ENCODE results near the gene SLC9A8. TPM values are rescaled to one million over a fixed set of nuclear protein-coding genes. Genes with fewer than 3 reads are reported as not detected.

The SLC9A8 gene
- total and polyA plus RNA-seq, 2 experiments from 2014 or later = 4.2 to 5.0 TPM

- H3F3A ChIP-seq (ENCODE audit: insufficient read depth) = peaks cover 20% of the 10 kb centered on the region
- no peak overlapping the region for H3K4me3 ChIP-seq
- H2AFZ ChIP-seq = no peak overlapping the region
- H3K79me2 ChIP-seq (ENCODE audit: insufficient read depth) = peaks cover 15% of the 10 kb centered on the region
- in situ Hi-C loops (cut with MboI) = no loop called here
- H3K4me1 ChIP-seq (ENCODE audit: insufficient read depth) = peaks cover 6% of the 10 kb centered on the region
- H3K36me3 ChIP-seq (ENCODE audit: low read depth) = no peaks in the 10 kb centered on the region
- WGBS, 2 experiments (ENCODE audit: low coverage in 1 of 2, low lambda C conversion rate in 2 of 2, missing lambda C conversion rate in 2 of 2) = 67 to 80% methylated on average over 4 to 5 of the region's 5 CpGs
- TF ChIP-seq EZH2phosphoT487 (IDR thresholded peaks at IDR 0.05; ENCODE audit: insufficient read depth, low read depth) = no peak
- no peak for TF ChIP-seq EZH2 (IDR thresholded peaks at IDR 0.05; ENCODE audit: insufficient read depth, poor library complexity, severe bottlenecking)
- no peaks in the 10 kb centered on the region for H4K20me1 ChIP-seq (ENCODE audit: insufficient read depth)
- no peaks in the 10 kb centered on the region for H3K9me3 ChIP-seq (ENCODE audit: low read depth)
- no peak overlapping the region for H3K27ac ChIP-seq
- no peak for DNase-seq
- no peak overlapping the region for H3K4me2 ChIP-seq (ENCODE audit: unreplicated experiment)
- H3K9me2 ChIP-seq (ENCODE audit: insufficient read depth) = no peaks in the 10 kb centered on the region
- no peak overlapping the region for H3K9ac ChIP-seq
- H3K27me3 ChIP-seq (replicated peaks; ENCODE audit: insufficient read depth) = no peaks in the 10 kb centered on the region
Observed at GRCh38 chr20:49809803-49810359, 2.7 kb upstream of the SLC9A8 start.

GRCh38 chr20:49810491-49811190 is 2.0 kb upstream of the SLC9A8 start:
- H3K4me1 ChIP-seq (ENCODE audit: insufficient read depth) = peaks cover 6% of the 10 kb centered on the region
- no peaks in the 10 kb centered on the region for H3K9me2 ChIP-seq (ENCODE audit: insufficient read depth)
- H3K36me3 ChIP-seq (ENCODE audit: low read depth) = peaks cover 6% of the 10 kb centered on the region; the same call in 1 of the 2 replicates
- no peak overlapping the region for H3K4me3 ChIP-seq
- H3K4me2 ChIP-seq (ENCODE audit: unreplicated experiment) = no peak overlapping the region
- H3F3A ChIP-seq (ENCODE audit: insufficient read depth) = peaks cover 20% of the 10 kb centered on the region
- H4K20me1 ChIP-seq (ENCODE audit: insufficient read depth) = no peaks in the 10 kb centered on the region
- peaks cover 19% of the 10 kb centered on the region for H3K79me2 ChIP-seq (ENCODE audit: insufficient read depth)
- no peak for DNase-seq
- no peak overlapping the region for H3K9ac ChIP-seq
- no peak for TF ChIP-seq EZH2 (IDR thresholded peaks at IDR 0.05; ENCODE audit: insufficient read depth, poor library complexity, severe bottlenecking)
- no peak for TF ChIP-seq EZH2phosphoT487 (IDR thresholded peaks at IDR 0.05; ENCODE audit: insufficient read depth, low read depth)
- H3K27me3 ChIP-seq (replicated peaks; ENCODE audit: insufficient read depth) = no peaks in the 10 kb centered on the region
- 75 to 77% methylated on average over 6 of the region's 6 CpGs for WGBS, 2 experiments (ENCODE audit: low coverage in 1 of 2, low lambda C conversion rate in 2 of 2, missing lambda C conversion rate in 2 of 2)
- H3K9me3 ChIP-seq (ENCODE audit: low read depth) = no peaks in the 10 kb centered on the region
- in situ Hi-C loops (cut with MboI) = no loop called here
- H2AFZ ChIP-seq = no peak overlapping the region
- no peak overlapping the region for H3K27ac ChIP-seq

DNA sequence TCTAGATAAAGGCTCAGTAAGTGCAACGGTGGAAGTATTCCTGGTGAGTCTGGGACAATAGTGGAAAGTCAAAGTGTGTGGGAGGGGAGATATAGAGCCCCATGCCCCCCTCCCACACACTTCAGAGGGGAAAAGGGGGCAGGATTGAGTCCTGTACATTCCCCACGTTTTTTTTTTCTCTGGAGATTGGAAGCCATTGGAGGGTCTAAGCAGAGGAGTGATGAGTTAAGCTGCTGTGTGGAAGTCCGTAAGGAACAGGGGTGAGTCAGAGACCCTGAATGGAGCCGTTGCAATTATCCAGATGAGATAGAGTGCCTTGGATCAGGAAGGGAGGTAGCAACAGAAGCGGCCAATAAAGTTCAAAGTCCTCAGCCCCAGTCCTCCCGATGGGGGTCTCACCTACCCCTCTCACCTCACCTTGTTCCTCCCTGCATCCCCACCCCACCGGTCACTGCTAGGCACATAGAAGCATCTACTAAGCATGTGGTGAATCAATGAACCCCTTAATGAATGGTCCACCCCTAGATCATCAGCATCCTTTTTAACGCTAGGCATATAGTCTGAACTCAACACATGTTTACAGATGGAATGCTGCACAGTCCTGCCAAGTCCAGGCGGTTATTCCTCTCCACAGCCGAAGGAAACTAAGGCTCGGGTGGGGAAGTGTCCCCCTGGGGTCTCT is 662 bp upstream of the SLC9A8 start:
- Histone ChIP-seq H3K27ac (peak overlapping the region; percentile 86), H3K4me1 (ENCODE audit: insufficient read depth) (peaks cover 6% of the 10 kb centered on the region)

GRCh38 chr20:49813305-49813974 is 812 bp downstream of the SLC9A8 start:
- Histone ChIP-seq H3K9me2 (ENCODE audit: insufficient read depth) (no peaks in the 10 kb centered on the region), H3K36me3 (ENCODE audit: low read depth) (peaks cover 8% of the 10 kb centered on the region; the same call in 1 of the 2 replicates), H2AFZ (peak overlapping the region; percentile 89), H3F3A (ENCODE audit: insufficient read depth) (peaks cover 20% of the 10 kb centered on the region), H3K79me2 (ENCODE audit: insufficient read depth) (peaks cover 19% of the 10 kb centered on the region), H3K9ac (peak overlapping the region; percentile 89), H3K4me2 (ENCODE audit: unreplicated experiment) (peak overlapping the region; percentile 92), H4K20me1 (ENCODE audit: insufficient read depth) (no peaks in the 10 kb centered on the region), H3K4me3 (peak overlapping the region; percentile 84), H3K27me3 (replicated peaks; ENCODE audit: insufficient read depth) (no peaks in the 10 kb centered on the region), H3K9me3 (ENCODE audit: low read depth) (no peaks in the 10 kb centered on the region), H3K27ac (peak overlapping the region; percentile 86), H3K4me1 (ENCODE audit: insufficient read depth) (peaks cover 6% of the 10 kb centered on the region)
- TF ChIP-seq EZH2 (IDR thresholded peaks at IDR 0.05; ENCODE audit: insufficient read depth, poor library complexity, severe bottlenecking) = no peak
- TF ChIP-seq EZH2phosphoT487 (IDR thresholded peaks at IDR 0.05; ENCODE audit: insufficient read depth, low read depth) = no peak
- 10% methylated on average over 11 of the region's 11 CpGs for WGBS, 2 experiments (ENCODE audit: low coverage in 1 of 2, low lambda C conversion rate in 2 of 2, missing lambda C conversion rate in 2 of 2)
- in situ Hi-C loops (cut with MboI) = no loop called here
- DNase-seq = no peak

More for the DNA sequence above, 662 bp upstream of the SLC9A8 start:
- Histone ChIP-seq H4K20me1 (ENCODE audit: insufficient read depth) (no peaks in the 10 kb centered on the region), H3K9me3 (ENCODE audit: low read depth) (no peaks in the 10 kb centered on the region), H3F3A (ENCODE audit: insufficient read depth) (peaks cover 20% of the 10 kb centered on the region), H3K9me2 (ENCODE audit: insufficient read depth) (no peaks in the 10 kb centered on the region), H3K36me3 (ENCODE audit: low read depth) (peaks cover 8% of the 10 kb centered on the region; the same call in 1 of the 2 replicates), H3K79me2 (ENCODE audit: insufficient read depth) (peaks cover 19% of the 10 kb centered on the region), H3K4me2 (ENCODE audit: unreplicated experiment) (peak overlapping the region; percentile 82), H3K27me3 (replicated peaks; ENCODE audit: insufficient read depth) (no peaks in the 10 kb centered on the region), H2AFZ (peak overlapping the region; percentile 89), H3K4me3 (peak overlapping the region; percentile 84), H3K9ac (peak overlapping the region; percentile 89)
- TF ChIP-seq EZH2 (IDR thresholded peaks at IDR 0.05; ENCODE audit: insufficient read depth, poor library complexity, severe bottlenecking) (no peak), EZH2phosphoT487 (IDR thresholded peaks at IDR 0.05; ENCODE audit: insufficient read depth, low read depth) (no peak)
- in situ Hi-C loops (cut with MboI) = no loop called here
- WGBS, 2 experiments (ENCODE audit: low coverage in 1 of 2, low lambda C conversion rate in 2 of 2, missing lambda C conversion rate in 2 of 2) = 16 to 20% methylated on average over 11 of the region's 11 CpGs
- DNase-seq = peak; percentile 71
